ENCODE results near the gene NR5A1.

DNA sequence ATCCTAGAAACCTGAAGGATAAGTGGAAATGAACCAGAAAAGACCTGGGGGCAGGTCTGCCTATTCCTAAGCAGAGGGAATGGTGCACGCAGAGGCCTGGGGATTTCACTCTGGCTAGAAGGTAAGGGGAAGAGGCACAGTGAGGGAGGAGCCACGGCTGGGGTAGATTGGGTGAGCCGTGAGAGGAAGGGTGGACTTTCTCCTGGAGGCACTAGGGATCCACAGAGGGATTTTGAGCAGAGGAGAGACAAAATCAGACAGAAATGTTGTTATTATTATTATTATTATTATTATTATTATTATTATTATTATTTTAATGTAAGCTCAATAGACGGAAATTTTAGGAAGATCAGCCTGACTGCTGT is 59.9 kb downstream of the NR5A1 start:
- TF ChIP-seq, protein P1, sequence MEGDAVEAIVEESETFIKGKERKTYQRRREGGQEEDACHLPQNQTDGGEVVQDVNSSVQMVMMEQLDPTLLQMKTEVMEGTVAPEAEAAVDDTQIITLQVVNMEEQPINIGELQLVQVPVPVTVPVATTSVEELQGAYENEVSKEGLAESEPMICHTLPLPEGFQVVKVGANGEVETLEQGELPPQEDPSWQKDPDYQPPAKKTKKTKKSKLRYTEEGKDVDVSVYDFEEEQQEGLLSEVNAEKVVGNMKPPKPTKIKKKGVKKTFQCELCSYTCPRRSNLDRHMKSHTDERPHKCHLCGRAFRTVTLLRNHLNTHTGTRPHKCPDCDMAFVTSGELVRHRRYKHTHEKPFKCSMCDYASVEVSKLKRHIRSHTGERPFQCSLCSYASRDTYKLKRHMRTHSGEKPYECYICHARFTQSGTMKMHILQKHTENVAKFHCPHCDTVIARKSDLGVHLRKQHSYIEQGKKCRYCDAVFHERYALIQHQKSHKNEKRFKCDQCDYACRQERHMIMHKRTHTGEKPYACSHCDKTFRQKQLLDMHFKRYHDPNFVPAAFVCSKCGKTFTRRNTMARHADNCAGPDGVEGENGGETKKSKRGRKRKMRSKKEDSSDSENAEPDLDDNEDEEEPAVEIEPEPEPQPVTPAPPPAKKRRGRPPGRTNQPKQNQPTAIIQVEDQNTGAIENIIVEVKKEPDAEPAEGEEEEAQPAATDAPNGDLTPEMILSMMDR (IDR thresholded peaks at IDR 0.05; ENCODE audit: low read depth, low read length, poor library complexity, severe bottlenecking) = peak; percentile 33
- TF ChIP-seq EZH2phosphoT487 (IDR thresholded peaks at IDR 0.05; ENCODE audit: borderline replicate concordance, low read length) = no peak

Measured in DOHH2 (cell line).